Hepatocyte (in vitro differentiated cells): Measurements from ENCODE around the gene HMCN1.

Source experiments
- CTCF ChIP-seq: fragments of 200-600 bp; sonication (generic); IDR thresholded peaks from 2 replicates; pipeline ENCODE4 v1.5.1; 2016; ENCODE audit warnings: antibody characterized with exemption, mild to moderate bottlenecking; ENCODE audit not compliant: poor library complexity
- EZH2 ChIP-seq: fragments of 200-600 bp; sonication (generic); IDR thresholded peaks from 2 replicates; pipeline ENCODE4 v1.6.1; 2016; ENCODE audit warnings: antibody characterized with exemption, mild to moderate bottlenecking, borderline replicate concordance
- EZH2phosphoT487 ChIP-seq: fragments of 200-600 bp; sonication (generic); IDR thresholded peaks from one replicate; pipeline ENCODE4 v1.6.1; 2018; ENCODE audit warnings: antibody characterized with exemption, mild to moderate bottlenecking, low read depth, moderate library complexity; ENCODE audit not compliant: unreplicated experiment, severe bottlenecking

- no peak for TF ChIP-seq CTCF
- TF ChIP-seq EZH2, result no peak
- no peak for TF ChIP-seq EZH2phosphoT487
Observed at GRCh38 chr1:185821612-185822385, 87.6 kb downstream of the HMCN1 start.
